GM11168 (cell line): ENCODE results near the gene SDK1.
"Not testable (repeated sequence)": the region's sequence is repeated elsewhere in the genome, so short reads cannot be mapped to it uniquely, and the experiment has no call there.

Source experiments
- in situ Hi-C: fragments of 300-500 bp; cut with MboI; formaldehyde crosslinking; loops from one replicate; pipeline ENCODE4 v1.12.0; 2022; ENCODE audit warnings: low sequenced_read_pairs; ENCODE audit not compliant: unreplicated experiment

Gene SDK1

GRCh38 chr7:4215176-4215720 is 914.2 kb downstream of the SDK1 start:
- in situ Hi-C loops = no loop called here

GRCh38 chr7:4216016-4216415 is 915.0 kb downstream of the SDK1 start:
- in situ Hi-C loops = no loop called here

- in situ Hi-C loops = not testable (repeated sequence)
These were observed 916.1 kb downstream of the SDK1 start for GRCh38 chr7:4217126-4217660.

- in situ Hi-C loops = no loop called here
These were observed 917.4 kb downstream of the SDK1 start for GRCh38 chr7:4218481-4218880.

- in situ Hi-C loops = no loop called here
These were observed 919.0 kb downstream of the SDK1 start for GRCh38 chr7:4220011-4220410.

- in situ Hi-C loops = no loop called here
These were observed 920.0 kb downstream of the SDK1 start for GRCh38 chr7:4221043-4221442.

- in situ Hi-C loops = no loop called here
These were observed 921.6 kb downstream of the SDK1 start for GRCh38 chr7:4222676-4223075.

- in situ Hi-C loops = no loop called here
These were observed 924.3 kb downstream of the SDK1 start for GRCh38 chr7:4225361-4225771.

GRCh38 chr7:4225881-4226523 is 925.0 kb downstream of the SDK1 start:
- in situ Hi-C loops = no loop called here

GRCh38 chr7:4226524-4226882 is 925.5 kb downstream of the SDK1 start:
- in situ Hi-C loops = no loop called here

GRCh38 chr7:4227105-4228010 is 926.3 kb downstream of the SDK1 start:
- in situ Hi-C loops = no loop called here

GRCh38 chr7:4230352-4230751 is 929.3 kb downstream of the SDK1 start:
- in situ Hi-C loops = no loop called here

GRCh38 chr7:4233146-4233545 is 932.1 kb downstream of the SDK1 start:
- in situ Hi-C loops = no loop called here

GRCh38 chr7:4233621-4234497 is 932.8 kb downstream of the SDK1 start:
- in situ Hi-C loops = no loop called here

GRCh38 chr7:4234498-4234855 is 933.4 kb downstream of the SDK1 start:
- in situ Hi-C loops = no loop called here

- in situ Hi-C loops = no loop called here
These were observed 933.8 kb downstream of the SDK1 start for GRCh38 chr7:4234886-4235285.

GRCh38 chr7:4235596-4235995 is 934.5 kb downstream of the SDK1 start:
- in situ Hi-C loops = no loop called here

GRCh38 chr7:4236389-4236788 is 935.3 kb downstream of the SDK1 start:
- in situ Hi-C loops = no loop called here

GRCh38 chr7:4236873-4237272 is 935.8 kb downstream of the SDK1 start:
- in situ Hi-C loops = not testable (repeated sequence)
